ENCODE data around the gene CDC42EP3. TPM values are rescaled to one million over a fixed set of nuclear protein-coding genes. Genes with fewer than 3 reads are reported as not detected.
A peak's percentile ranks its signal among the peaks of the same experiment; 100 is the strongest.

The CDC42EP3 gene, protein sequence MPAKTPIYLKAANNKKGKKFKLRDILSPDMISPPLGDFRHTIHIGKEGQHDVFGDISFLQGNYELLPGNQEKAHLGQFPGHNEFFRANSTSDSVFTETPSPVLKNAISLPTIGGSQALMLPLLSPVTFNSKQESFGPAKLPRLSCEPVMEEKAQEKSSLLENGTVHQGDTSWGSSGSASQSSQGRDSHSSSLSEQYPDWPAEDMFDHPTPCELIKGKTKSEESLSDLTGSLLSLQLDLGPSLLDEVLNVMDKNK
- 73.1 TPM for total RNA-seq
- long read RNA-seq, full-length matches to known transcripts: 53 of 87 reads
- long read RNA-seq, partial matches to known transcripts: 0 of 87 reads
- long read RNA-seq, other reads (novel, unspliced or antisense): 34 of 87 reads

DNA sequence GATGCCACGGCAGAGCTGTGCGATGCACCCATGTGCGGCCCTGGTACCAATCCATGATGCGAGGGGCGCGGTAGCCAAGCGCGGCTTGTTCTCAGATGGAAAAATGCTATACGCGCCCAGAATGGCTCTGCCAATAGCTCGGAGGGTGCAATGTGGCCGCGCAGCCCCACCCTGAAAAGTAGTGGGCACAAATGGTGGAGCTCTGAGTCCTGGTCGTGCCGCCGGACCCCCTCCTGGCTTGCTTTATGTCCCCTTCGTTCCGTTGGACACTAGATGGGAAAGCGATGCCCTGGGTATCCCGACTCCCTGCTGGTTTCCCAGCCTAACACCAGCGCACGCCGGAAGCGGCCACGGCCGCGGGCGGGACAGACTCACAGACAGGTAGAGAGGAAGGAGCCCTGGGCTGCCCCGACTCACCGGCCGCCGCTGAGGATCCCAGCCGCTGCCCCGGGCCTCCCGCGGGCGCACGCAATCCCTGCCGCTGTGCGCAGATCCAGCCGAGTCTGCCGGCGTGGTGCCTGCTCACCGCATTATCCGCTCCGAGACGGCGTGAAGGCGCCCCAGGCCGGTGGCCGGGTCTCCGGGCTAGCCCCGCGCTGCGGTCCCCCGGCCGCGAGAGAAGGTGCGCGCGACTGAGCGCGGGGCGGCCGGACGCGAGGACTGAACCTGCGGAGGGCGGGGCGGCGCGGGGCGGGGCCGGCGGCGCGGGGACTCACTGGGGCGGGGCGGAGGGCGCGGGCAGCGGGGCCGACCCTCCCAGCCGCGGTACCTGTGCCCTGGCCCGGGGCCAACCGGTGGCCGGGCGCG lies at the start of gene CDC42EP3:
TSS of gene CDC42EP3 (minus strand) at position 634 of the 807 bp plus-strand sequence. CDS start 25,055 bp downstream, outside the sequence.
- intact Hi-C loops (cut with DNase I): no loop called here
- DNase-seq (peak; percentile 83), ATAC-seq (peak; percentile 89 to 90)
- Histone ChIP-seq H3K36me3 (peaks cover 7% of the 10 kb centered on the region), H3K4me1 (peaks cover 60% of the 10 kb centered on the region), H3K27me3 (ENCODE audit: low read depth) (no peaks in the 10 kb centered on the region), H3K27ac (peak within 1 kb of the TSS; percentile 95), H3K4me3 (peak within 1 kb of the TSS; percentile 97), H3K9me3 (no peaks in the 10 kb centered on the region)
- TF ChIP-seq, protein P1, sequence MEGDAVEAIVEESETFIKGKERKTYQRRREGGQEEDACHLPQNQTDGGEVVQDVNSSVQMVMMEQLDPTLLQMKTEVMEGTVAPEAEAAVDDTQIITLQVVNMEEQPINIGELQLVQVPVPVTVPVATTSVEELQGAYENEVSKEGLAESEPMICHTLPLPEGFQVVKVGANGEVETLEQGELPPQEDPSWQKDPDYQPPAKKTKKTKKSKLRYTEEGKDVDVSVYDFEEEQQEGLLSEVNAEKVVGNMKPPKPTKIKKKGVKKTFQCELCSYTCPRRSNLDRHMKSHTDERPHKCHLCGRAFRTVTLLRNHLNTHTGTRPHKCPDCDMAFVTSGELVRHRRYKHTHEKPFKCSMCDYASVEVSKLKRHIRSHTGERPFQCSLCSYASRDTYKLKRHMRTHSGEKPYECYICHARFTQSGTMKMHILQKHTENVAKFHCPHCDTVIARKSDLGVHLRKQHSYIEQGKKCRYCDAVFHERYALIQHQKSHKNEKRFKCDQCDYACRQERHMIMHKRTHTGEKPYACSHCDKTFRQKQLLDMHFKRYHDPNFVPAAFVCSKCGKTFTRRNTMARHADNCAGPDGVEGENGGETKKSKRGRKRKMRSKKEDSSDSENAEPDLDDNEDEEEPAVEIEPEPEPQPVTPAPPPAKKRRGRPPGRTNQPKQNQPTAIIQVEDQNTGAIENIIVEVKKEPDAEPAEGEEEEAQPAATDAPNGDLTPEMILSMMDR (IDR thresholded peaks at IDR 0.05): no peak

DNA sequence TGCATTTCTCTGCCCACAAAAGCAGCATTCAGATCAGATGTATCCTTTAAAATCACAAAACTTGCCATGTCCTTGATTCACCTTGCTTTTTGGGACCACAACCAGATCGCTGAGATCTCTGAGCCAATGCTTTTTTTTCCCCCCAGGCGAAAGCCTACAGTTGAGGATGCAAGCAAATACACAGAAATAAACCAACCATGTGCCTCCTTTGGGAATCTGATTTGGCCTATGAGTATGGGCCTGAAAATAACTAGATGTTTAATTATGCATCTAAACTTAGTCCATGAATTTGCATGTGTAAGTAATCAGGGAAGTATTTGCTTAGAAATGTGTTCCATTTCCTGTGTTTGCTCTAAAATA lies 49.7 kb upstream of the CDC42EP3 start:
- intact Hi-C loops (cut with DNase I): no loop called here
- H3K27ac ChIP-seq: no peak overlapping the region
- DNase-seq (no peak), ATAC-seq (no peak)
- H3K9me3 ChIP-seq: no peaks in the 10 kb centered on the region
- no peak overlapping the region for H3K4me3 ChIP-seq
- no peaks in the 10 kb centered on the region for H3K36me3 ChIP-seq
- no peaks in the 10 kb centered on the region for H3K4me1 ChIP-seq
- no peaks in the 10 kb centered on the region for H3K27me3 ChIP-seq (ENCODE audit: low read depth)
- TF ChIP-seq, protein P1 (IDR thresholded peaks at IDR 0.05): no peak

- ATAC-seq (no peak), DNase-seq (no peak)
- no peak overlapping the region for H3K27ac ChIP-seq
- H3K36me3 ChIP-seq: no peaks in the 10 kb centered on the region
- no peak overlapping the region for H3K4me3 ChIP-seq
- no peaks in the 10 kb centered on the region for H3K9me3 ChIP-seq
- H3K4me1 ChIP-seq: no peaks in the 10 kb centered on the region
- H3K27me3 ChIP-seq (ENCODE audit: low read depth): no peaks in the 10 kb centered on the region
- intact Hi-C loops (cut with DNase I): no loop called here
- TF ChIP-seq, protein P1 (IDR thresholded peaks at IDR 0.05): no peak
These were observed 49.2 kb upstream of the CDC42EP3 start for GRCh38 chr2:37720533-37721200.

DNA sequence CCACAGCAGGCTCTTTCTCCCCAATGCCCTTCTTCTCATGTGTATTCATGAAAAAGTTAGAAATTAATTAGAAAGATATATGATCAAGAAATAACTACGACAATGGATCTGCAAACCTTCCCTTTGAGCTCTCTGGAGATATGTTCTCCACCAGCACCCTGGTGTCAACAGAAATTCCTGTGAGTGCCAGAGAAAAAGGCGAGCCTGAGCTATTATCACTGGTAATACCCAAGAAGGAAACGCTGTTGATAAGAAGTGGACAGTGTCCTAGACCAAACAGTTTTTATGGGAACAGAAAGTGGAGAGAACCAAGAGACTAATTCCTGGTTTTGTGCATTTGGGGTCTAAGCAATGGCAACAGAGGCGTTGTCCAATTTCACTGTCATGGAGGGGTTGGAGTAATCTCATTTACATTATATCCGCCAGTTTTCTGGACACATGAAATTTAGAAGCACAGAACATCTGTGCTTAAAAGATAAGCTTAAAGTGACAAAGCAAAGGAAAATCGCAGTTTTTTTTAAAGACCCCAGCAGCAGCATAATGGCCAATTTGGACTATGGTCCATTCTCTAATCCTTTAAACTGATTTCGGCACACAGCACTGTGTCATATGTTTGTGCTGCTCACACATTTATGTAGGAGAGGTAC lies 47.2 kb upstream of the CDC42EP3 start:
- TF ChIP-seq, protein P1 (IDR thresholded peaks at IDR 0.05): no peak
- DNase-seq: no peak
- Histone ChIP-seq H3K27me3 (ENCODE audit: low read depth) (no peaks in the 10 kb centered on the region), H3K4me3 (no peak overlapping the region), H3K36me3 (no peaks in the 10 kb centered on the region), H3K27ac (no peak overlapping the region), H3K4me1 (no peaks in the 10 kb centered on the region), H3K9me3 (peaks cover 6% of the 10 kb centered on the region)
- ATAC-seq: no peak
- intact Hi-C loops (cut with DNase I): no loop called here

GRCh38 chr2:37713258-37713700 lies 41.8 kb upstream of the CDC42EP3 start:
- H3K9me3 ChIP-seq: peaks cover 6% of the 10 kb centered on the region
- H3K4me1 ChIP-seq: peaks cover 7% of the 10 kb centered on the region
- ATAC-seq (no peak), DNase-seq (no peak)
- no peaks in the 10 kb centered on the region for H3K36me3 ChIP-seq
- no peaks in the 10 kb centered on the region for H3K27me3 ChIP-seq (ENCODE audit: low read depth)
- intact Hi-C loops (cut with DNase I): no loop called here
- TF ChIP-seq, protein P1 (IDR thresholded peaks at IDR 0.05): no peak
- no peak overlapping the region for H3K4me3 ChIP-seq
- no peak overlapping the region for H3K27ac ChIP-seq

All from lower lobe of right lung (tissue), 2 donors.